HepG2 (cell line): ENCODE measurements around the gene SLC26A5. TPM values are rescaled to one million over a fixed set of nuclear protein-coding genes. Genes with fewer than 3 reads are reported as not detected.
A peak's percentile ranks its signal among the peaks of the same experiment; 100 is the strongest.

Experiments used
- CBX5 ChIP-seq: sonication (generic); formaldehyde crosslinking; IDR thresholded peaks from 2 replicates; pipeline ENCODE4 v1.4.0; 2020; ENCODE audit warnings: missing genetic modification reagents, borderline replicate concordance
- CEBPZ ChIP-seq: IDR thresholded peaks from 2 replicates; pipeline ENCODE4 v1.6.1; 2012; ENCODE audit warnings: low read length, improper control_type of control experiment
- ETV5 ChIP-seq: IDR thresholded peaks from 2 replicates; pipeline ENCODE4 v1.6.1; 2018; ENCODE audit warnings: missing biosample characterization, missing genetic modification reagents, inconsistent platforms, borderline replicate concordance
- HDAC6 ChIP-seq: fragments of 200-600 bp; sonication (generic); IDR thresholded peaks from 2 replicates; pipeline ENCODE4 v1.7.0; 2017; ENCODE audit warnings: mild to moderate bottlenecking, antibody characterized with exemption, low read length, low read depth
- IKZF4 ChIP-seq: sonication (generic); formaldehyde crosslinking; IDR thresholded peaks from 2 replicates; pipeline ENCODE4 v1.5.1; 2020; ENCODE audit warnings: borderline replicate concordance, mild to moderate bottlenecking, low read depth, missing genetic modification reagents; ENCODE audit errors: not compliant biosample characterization
- MXD4 ChIP-seq: IDR thresholded peaks from 2 replicates; pipeline ENCODE4 v1.6.1; 2016; ENCODE audit warnings: mild to moderate bottlenecking, missing biosample characterization, missing genetic modification reagents
- MYNN ChIP-seq: sonication (generic); formaldehyde crosslinking; IDR thresholded peaks from 2 replicates; pipeline ENCODE4 v1.4.0; 2020; ENCODE audit warnings: mild to moderate bottlenecking, low read depth, missing genetic modification reagents
- NCOA5 ChIP-seq: sonication (generic); formaldehyde crosslinking; IDR thresholded peaks from 2 replicates; pipeline ENCODE4 v1.4.0; 2020; ENCODE audit warnings: missing genetic modification reagents
- PHF20 ChIP-seq: sonication (generic); formaldehyde crosslinking; IDR thresholded peaks from 2 replicates; pipeline ENCODE4 v1.5.0; 2020; ENCODE audit warnings: mild to moderate bottlenecking, missing genetic modification reagents
- PHF5A ChIP-seq: IDR thresholded peaks from one replicate; pipeline ENCODE4 v1.6.1; 2018; ENCODE audit warnings: low read depth, missing genetic modification reagents; ENCODE audit not compliant: unreplicated experiment
- PRMT3 ChIP-seq: sonication (generic); formaldehyde crosslinking; IDR thresholded peaks from 2 replicates; pipeline ENCODE4 v1.8.1; 2022; ENCODE audit warnings: low read depth, mild to moderate bottlenecking, moderate library complexity, missing genetic modification reagents, borderline replicate concordance
- RXRB ChIP-seq: IDR thresholded peaks from 2 replicates; pipeline ENCODE4 v1.6.1; 2016; ENCODE audit warnings: borderline replicate concordance, missing genetic modification reagents, missing compliant biosample characterization
- SRSF4 ChIP-seq: fragments of 200-400 bp; formaldehyde crosslinking; IDR thresholded peaks from one replicate; pipeline ENCODE4 v1.6.1; 2018; ENCODE audit warnings: mild to moderate bottlenecking, low read depth, low read length, moderate library complexity; ENCODE audit not compliant: poor library complexity, severe bottlenecking
- TOE1 ChIP-seq: sonication (generic); formaldehyde crosslinking; IDR thresholded peaks from 2 replicates; pipeline ENCODE4 v1.4.0; 2020; ENCODE audit warnings: mild to moderate bottlenecking, missing genetic modification reagents
- TRAFD1 ChIP-seq: sonication (generic); formaldehyde crosslinking; IDR thresholded peaks from 2 replicates; pipeline ENCODE4 v1.5.1; 2020; ENCODE audit warnings: missing genetic modification reagents, mild to moderate bottlenecking, borderline replicate concordance
- ZBTB25 ChIP-seq: IDR thresholded peaks from 2 replicates; pipeline ENCODE4 v1.6.1; 2018; ENCODE audit warnings: missing genetic modification reagents
- ZBTB8A ChIP-seq: sonication (generic); formaldehyde crosslinking; IDR thresholded peaks from 2 replicates; pipeline ENCODE4 v1.4.0; 2020; ENCODE audit warnings: mild to moderate bottlenecking, low read depth, missing genetic modification reagents, borderline replicate concordance
- ZFP1 ChIP-seq: IDR thresholded peaks from 2 replicates; pipeline ENCODE4 v1.6.1; 2016
- ZNF292 ChIP-seq: sonication (generic); formaldehyde crosslinking; IDR thresholded peaks from 2 replicates; pipeline ENCODE4 v1.8.1; 2022; ENCODE audit warnings: mild to moderate bottlenecking, low read depth, missing genetic modification reagents, borderline replicate concordance
- ZNF503 ChIP-seq: sonication (generic); formaldehyde crosslinking; IDR thresholded peaks from 2 replicates; pipeline ENCODE4 v1.4.0; 2020; ENCODE audit warnings: missing genetic modification reagents
- ZNF607 ChIP-seq: sonication (generic); formaldehyde crosslinking; IDR thresholded peaks from 2 replicates; pipeline ENCODE4 v1.5.1; 2020; ENCODE audit warnings: missing genetic modification reagents, mild to moderate bottlenecking, borderline replicate concordance
- polyA plus RNA-seq, 8 experiments: library from polyadenylated mRNA; depleted of rRNA in 3 of 8; stranded (reverse) in 7 of 8; unstranded in 1 of 8; fragments of >200 nt; fragmentation: Illumina TruSeq in 4 of 8; extraction: Trizol in 4 of 8; gene quantifications; 2 replicates each; pipeline versions ENCODE4 v1.2.1 to v1.2.3, GENCODE V29; 2011 to 2016; ENCODE audit warnings: low read depth in 4 of 8, missing spikeins in 1 of 8, mixed read lengths in 1 of 8; ENCODE audit not compliant: insufficient read depth in 1 of 8
- total RNA-seq, 5 experiments: library from RNA; depleted of rRNA; stranded (reverse); fragments of >200 nt; fragmentation: Illumina TruSeq; extraction: Trizol; gene quantifications; 2 replicates each; pipeline ENCODE4 v1.2.3, GENCODE V29; 2016; ENCODE audit warnings: low read depth in 1 of 5

Gene SLC26A5
- total and polyA plus RNA-seq, 2 of the 13 experiments (the other 11 are each of a cell fraction or from before 2014, with no cell fraction given), result 0.08 to 0.11 TPM

- peak; percentile 72 for TF ChIP-seq RXRB (CRISPR knock-in tag)
- peak; percentile 95 for TF ChIP-seq MXD4 (CRISPR knock-in tag)
- TF ChIP-seq PRMT3 (CRISPR knock-in tag), result peak; percentile 90; the same call in 1 of the 2 replicates
- TF ChIP-seq SRSF4, result no peak
- TF ChIP-seq PHF20 (CRISPR knock-in tag), result peak; percentile 96
- no peak for TF ChIP-seq CEBPZ
- no peak for TF ChIP-seq TOE1 (CRISPR knock-in tag)
- peak; percentile 91 for TF ChIP-seq ZBTB25 (CRISPR knock-in tag)
- no peak for TF ChIP-seq ZFP1 (CRISPR knock-in tag)
- peak; percentile 85 for TF ChIP-seq ETV5 (CRISPR knock-in tag)
- TF ChIP-seq ZNF607 (CRISPR knock-in tag), result peak; percentile 84; the same call in 1 of the 2 replicates
- peak; percentile 29 for TF ChIP-seq IKZF4 (CRISPR knock-in tag)
- peak; percentile 26; the same call in 1 of the 2 replicates for TF ChIP-seq TRAFD1
- TF ChIP-seq MYNN (CRISPR knock-in tag), result peak; percentile 43; the same call in 1 of the 2 replicates
- TF ChIP-seq HDAC6, result no peak
- peak; percentile 80 for TF ChIP-seq PHF5A (CRISPR knock-in tag)
- no peak for TF ChIP-seq ZBTB8A (CRISPR knock-in tag)
- TF ChIP-seq NCOA5 (CRISPR knock-in tag), result 0 out of 2 replicates have a peak, but pooled peaks have one; percentile 59
- TF ChIP-seq CBX5 (CRISPR knock-in tag), result peak; percentile 82; the same call in 1 of the 2 replicates
- no peak for TF ChIP-seq ZNF503 (CRISPR knock-in tag)
- peak; percentile 52 for TF ChIP-seq ZNF292 (CRISPR knock-in tag)
Observed at GRCh38 chr7:103344453-103345149, 101.4 kb downstream of the SLC26A5 start, which contains the start of gene DNAJC2 (continued).
